Liver (tissue), 9 donors: ENCODE measurements around the gene MUC21. TPM values are rescaled to one million over a fixed set of nuclear protein-coding genes. Genes with fewer than 3 reads are reported as not detected.

ENCODE experiments used
- DNase-seq: peaks from one replicate; pipeline ENCODE4 v3.0.0-alpha.2; 2017; ENCODE audit warnings: low spot score
- H3K27ac ChIP-seq, 2 donors: one replicate each; pipeline ENCODE4 v1.7.0; 2013; ENCODE audit warnings: inconsistent platforms in 2 of 2, low read length in 2 of 2, control low read depth in 1 of 2, low read depth in 1 of 2, mild to moderate bottlenecking in 1 of 2
- H3K27me3 ChIP-seq, 4 donors: one replicate each; pipeline versions ENCODE4 v1.6.1 to v1.7.0; 2013; ENCODE audit warnings: low read length in 3 of 4, inconsistent platforms in 1 of 4, mild to moderate bottlenecking in 1 of 4, moderate library complexity in 1 of 4; ENCODE audit not compliant: control insufficient read depth in 4 of 4, insufficient read depth in 4 of 4
- H3K36me3 ChIP-seq, 4 donors: one replicate each; pipeline versions ENCODE4 v1.6.1 to v1.7.0; 2013; ENCODE audit warnings: low read length in 3 of 4, mild to moderate bottlenecking in 3 of 4, low read depth in 1 of 4, moderate library complexity in 1 of 4; ENCODE audit not compliant: control insufficient read depth in 4 of 4, insufficient read depth in 3 of 4
- H3K4me1 ChIP-seq, 4 donors: one replicate each; pipeline versions ENCODE4 v1.6.1 to v1.7.0; 2013; ENCODE audit warnings: low read length in 3 of 4, mild to moderate bottlenecking in 3 of 4, moderate library complexity in 1 of 4; ENCODE audit not compliant: control insufficient read depth in 4 of 4, insufficient read depth in 4 of 4
- H3K4me3 ChIP-seq, 3 donors: one replicate each; pipeline versions ENCODE4 v1.6.1 to v1.7.0; 2013; ENCODE audit warnings: low read length in 3 of 3, control low read depth in 1 of 3, low read depth in 1 of 3, mild to moderate bottlenecking in 1 of 3
- H3K9ac ChIP-seq, 2 donors: one replicate each; pipeline ENCODE4 v1.7.0; 2013; ENCODE audit warnings: low read length in 2 of 2, mild to moderate bottlenecking in 2 of 2, moderate library complexity in 2 of 2, control low read depth in 1 of 2, low read depth in 1 of 2
- H3K9me3 ChIP-seq, 4 donors: one replicate each; pipeline versions ENCODE4 v1.6.1 to v1.7.0; 2013; ENCODE audit warnings: low read length in 3 of 4; ENCODE audit not compliant: control insufficient read depth in 4 of 4
- EGR1 ChIP-seq, 2 donors: IDR thresholded peaks; 2 replicates each; pipeline ENCODE4 v1.6.1; 2016 to 2018; ENCODE audit warnings: antibody characterized with exemption in 2 of 2, low read depth in 2 of 2
- HNF4A ChIP-seq, 2 donors: conservative IDR thresholded peaks; 2 replicates each; pipeline ENCODE4 v1.6.1; 2016; ENCODE audit warnings: antibody characterized with exemption in 2 of 2, mild to moderate bottlenecking in 2 of 2
- JUND ChIP-seq, 2 donors: IDR thresholded peaks; 2 replicates each; pipeline ENCODE4 v1.6.1; 2016; ENCODE audit warnings: antibody characterized with exemption in 2 of 2
- MAX ChIP-seq: IDR thresholded peaks from 2 replicates; pipeline ENCODE4 v1.6.1; 2016; ENCODE audit warnings: antibody characterized with exemption
- REST ChIP-seq: IDR thresholded peaks from 2 replicates; pipeline ENCODE4 v1.6.1; 2016; ENCODE audit warnings: antibody characterized with exemption, mild to moderate bottlenecking
- RXRA ChIP-seq, 2 donors: IDR thresholded peaks; 2 replicates each; pipeline ENCODE4 v1.6.1; 2017 to 2018; ENCODE audit warnings: antibody characterized with exemption in 2 of 2, mild to moderate bottlenecking in 1 of 2
- SP1 ChIP-seq: IDR thresholded peaks from 2 replicates; pipeline ENCODE4 v1.6.1; 2018; ENCODE audit warnings: antibody characterized with exemption, mild to moderate bottlenecking
- YY1 ChIP-seq: IDR thresholded peaks from 2 replicates; pipeline ENCODE4 v1.6.1; 2016; ENCODE audit warnings: antibody characterized with exemption, mild to moderate bottlenecking
- ZBTB33 ChIP-seq: IDR thresholded peaks from 2 replicates; pipeline ENCODE4 v1.6.1; 2016; ENCODE audit warnings: antibody characterized with exemption
- WGBS: extraction: QIAGEN DNeasy Blood & Tissue Kit; methylation state at CpG from one replicate; pipeline ENCODE4 v1.1.7; 2013; 5-methylcytosine and 5-hydroxymethylcytosine counted together
- polyA plus RNA-seq, 2 donors: library from polyadenylated mRNA; stranded (reverse) in 1 of 2; unstranded in 1 of 2; fragments of 200-250 nt in 1 of 2; fragments of >200 nt in 1 of 2; fragmentation: Nextera tagmentation in 1 of 2; extraction: Ambion mirVana in 1 of 2; gene quantifications; one replicate each; pipeline versions ENCODE4 v1.2.1 to v1.2.3, GENCODE V29; 2013 to 2015
- total RNA-seq, 2 donors: library from RNA; depleted of rRNA; stranded (reverse); fragments of >200 nt; gene quantifications; one replicate each; pipeline ENCODE4 v1.2.3, GENCODE V29; 2014
- donor health status: healthy.
- donor health status: healthy.
- donor health status: healthy.
- donor health status: healthy.
- donor health status: healthy.

The MUC21 gene
- total and polyA plus RNA-seq, 4 donors = 0.02 TPM; not detected in 3

- WGBS = 81% methylated on average over 5 of the region's 5 CpGs
- peaks cover 0 to 7% (median 3%) of the 10 kb centered on the region in 4 donors for H3K27me3 ChIP-seq
- H3K4me3 ChIP-seq = no peak overlapping the region
- peaks cover 0 to 4% (median 0%) of the 10 kb centered on the region in 4 donors for H3K4me1 ChIP-seq
- H3K9me3 ChIP-seq = peaks cover 0 to 4% (median 0%) of the 10 kb centered on the region in 4 donors
- no peak overlapping the region for H3K9ac ChIP-seq
- DNase-seq = no peak
- H3K36me3 ChIP-seq = no peaks in the 10 kb centered on the region
- TF ChIP-seq SP1 (no peak), RXRA (IDR thresholded peaks at IDR 0.05) (no peak), MAX (no peak), REST (no peak), YY1 (no peak), EGR1 (IDR thresholded peaks at IDR 0.05; ENCODE audit: low read depth in 2 of 2) (no peak)
- no peak overlapping the region for H3K27ac ChIP-seq
Measured at GRCh38 chr6:30951907-30952469, 31.5 kb upstream of the MUC21 start.

GRCh38 chr6:30954631-30955366 lies 28.7 kb upstream of the MUC21 start:
- H3K36me3 ChIP-seq = no peaks in the 10 kb centered on the region
- TF ChIP-seq MAX (no peak), JUND (IDR thresholded peaks at IDR 0.05) (no peak), HNF4A (conservative IDR thresholded peaks at IDR 0.05) (no peak), ZBTB33 (no peak), EGR1 (IDR thresholded peaks at IDR 0.05; ENCODE audit: low read depth in 2 of 2) (no peak)
- H3K27me3 ChIP-seq = peaks cover 0 to 11% (median 3%) of the 10 kb centered on the region in 4 donors
- 47% methylated on average over 9 of the region's 9 CpGs for WGBS
- DNase-seq = no peak
- H3K4me1 ChIP-seq = peaks cover 0 to 4% (median 0%) of the 10 kb centered on the region in 4 donors
- H3K27ac ChIP-seq = no peak overlapping the region
- peak overlapping the region in 1 of 3 donors; percentile 34 for H3K4me3 ChIP-seq
- peaks cover 0 to 4% (median 0%) of the 10 kb centered on the region in 4 donors for H3K9me3 ChIP-seq
- no peak overlapping the region for H3K9ac ChIP-seq
